Suprapubic skin (tissue), 4 donors: Measurements from ENCODE around the gene PPP1R27. TPM values are rescaled to one million over a fixed set of nuclear protein-coding genes. Genes with fewer than 3 reads are reported as not detected.

ENCODE experiments used
- DNase-seq, 2 donors: peaks; one replicate each; pipeline ENCODE4 v3.0.0-alpha.2; 2019; ENCODE audit warnings: low spot score in 2 of 2
- H3K27ac ChIP-seq: fragments of 200-600 bp; sonication (generic); one replicate; pipeline ENCODE4 v1.5.1; 2019
- H3K27me3 ChIP-seq: fragments of 200-600 bp; sonication (generic); one replicate; pipeline ENCODE4 v1.5.1; 2019
- H3K36me3 ChIP-seq: fragments of 200-600 bp; sonication (generic); one replicate; pipeline ENCODE4 v1.5.1; 2019
- H3K4me1 ChIP-seq: fragments of 200-600 bp; sonication (generic); one replicate; pipeline ENCODE4 v1.5.1; 2019
- H3K4me3 ChIP-seq: fragments of 200-600 bp; sonication (generic); one replicate; pipeline ENCODE4 v1.5.1; 2019; ENCODE audit warnings: mild to moderate bottlenecking
- H3K9me3 ChIP-seq: fragments of 200-600 bp; sonication (generic); one replicate; pipeline ENCODE4 v1.5.1; 2019
- EP300 ChIP-seq: sonication (generic); formaldehyde crosslinking; IDR thresholded peaks from one replicate; pipeline ENCODE4 v1.6.1; 2017; ENCODE audit warnings: antibody characterized with exemption
- POLR2A ChIP-seq, 2 donors: fragments of 450-650 bp; IDR thresholded peaks; one replicate each; pipeline ENCODE4 v1.6.1; 2017; ENCODE audit warnings: antibody characterized with exemption in 2 of 2, mild to moderate bottlenecking in 2 of 2, moderate library complexity in 2 of 2
- POLR2AphosphoS5 ChIP-seq, 3 donors: sonication (generic); formaldehyde crosslinking; IDR thresholded peaks; one replicate each; pipeline ENCODE4 v1.6.1; 2017; ENCODE audit warnings: antibody characterized with exemption in 3 of 3
- WGBS: methylation state at CpG from one replicate; pipeline ENCODE4 v1.1.5; 2018; 5-methylcytosine and 5-hydroxymethylcytosine counted together
- total RNA-seq, 4 donors: library from RNA; depleted of rRNA; stranded (reverse); fragments of >200 nt; gene quantifications; one replicate each; pipeline ENCODE4 v1.1.0, GENCODE V29; 2016
- TF ChIP-seq, protein P1 (sequence below), 2 donors: fragments of 200-600 bp in 1 of 2; fragments of 450-650 bp in 1 of 2; sonication (generic) in 1 of 2; IDR thresholded peaks; one replicate each; pipeline ENCODE4 v1.5.1; 2016 to 2019; ENCODE audit warnings: antibody characterized with exemption in 2 of 2, mild to moderate bottlenecking in 1 of 2, moderate library complexity in 1 of 2

Gene PPP1R27
- total RNA-seq, 4 donors from 2014 or later, result 1.3 TPM; not detected in 3

DNA sequence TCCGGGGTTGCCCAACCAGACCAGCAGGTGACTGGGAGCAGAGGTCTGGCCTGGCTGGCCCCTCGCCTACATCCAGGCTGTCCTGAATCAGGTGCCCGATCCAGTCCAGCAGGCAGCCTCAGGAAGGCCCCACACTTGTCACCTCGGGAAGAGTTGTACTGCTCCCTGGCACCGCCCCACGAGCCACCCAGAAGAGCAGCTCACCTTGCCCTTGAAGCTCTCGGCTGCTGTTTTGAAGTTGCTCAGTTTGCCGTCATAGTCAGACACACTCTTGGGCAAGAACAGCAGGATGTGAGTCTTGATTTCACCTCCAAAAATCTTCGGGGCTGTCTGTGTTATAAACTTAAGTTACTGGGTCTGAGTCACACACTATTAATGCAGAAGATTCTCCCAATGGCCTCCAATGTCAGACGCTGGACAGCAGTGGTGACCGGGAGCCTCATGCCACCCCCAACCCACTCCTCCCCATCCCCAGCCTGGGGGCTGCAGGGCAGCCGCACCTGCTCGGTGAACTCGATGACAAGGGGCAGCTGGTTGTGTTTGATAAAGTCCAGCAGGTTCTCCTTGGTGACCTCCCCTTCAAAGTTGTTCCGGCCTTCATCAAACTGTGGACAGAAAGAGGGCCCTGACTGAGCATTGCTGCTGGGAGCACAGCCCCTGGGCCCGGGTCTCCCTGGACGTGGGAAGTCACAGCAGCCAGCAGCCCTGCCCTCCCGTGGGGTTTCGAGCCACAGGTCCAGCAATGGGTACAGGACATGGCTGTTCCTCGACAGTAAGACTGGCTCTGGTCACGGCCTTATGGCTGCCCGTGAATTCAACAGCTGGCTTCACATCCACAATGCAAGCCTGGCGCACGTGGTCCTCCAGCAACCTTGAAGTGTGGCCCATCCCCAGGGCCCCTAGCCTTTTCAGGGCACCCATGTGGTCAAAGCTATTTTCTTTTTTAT, 12.2 kb upstream of the PPP1R27 start:
- TF ChIP-seq POLR2AphosphoS5 (IDR thresholded peaks at IDR 0.05), result no peak
- TF ChIP-seq POLR2A (IDR thresholded peaks at IDR 0.05), result no peak
- TF ChIP-seq, protein P1, sequence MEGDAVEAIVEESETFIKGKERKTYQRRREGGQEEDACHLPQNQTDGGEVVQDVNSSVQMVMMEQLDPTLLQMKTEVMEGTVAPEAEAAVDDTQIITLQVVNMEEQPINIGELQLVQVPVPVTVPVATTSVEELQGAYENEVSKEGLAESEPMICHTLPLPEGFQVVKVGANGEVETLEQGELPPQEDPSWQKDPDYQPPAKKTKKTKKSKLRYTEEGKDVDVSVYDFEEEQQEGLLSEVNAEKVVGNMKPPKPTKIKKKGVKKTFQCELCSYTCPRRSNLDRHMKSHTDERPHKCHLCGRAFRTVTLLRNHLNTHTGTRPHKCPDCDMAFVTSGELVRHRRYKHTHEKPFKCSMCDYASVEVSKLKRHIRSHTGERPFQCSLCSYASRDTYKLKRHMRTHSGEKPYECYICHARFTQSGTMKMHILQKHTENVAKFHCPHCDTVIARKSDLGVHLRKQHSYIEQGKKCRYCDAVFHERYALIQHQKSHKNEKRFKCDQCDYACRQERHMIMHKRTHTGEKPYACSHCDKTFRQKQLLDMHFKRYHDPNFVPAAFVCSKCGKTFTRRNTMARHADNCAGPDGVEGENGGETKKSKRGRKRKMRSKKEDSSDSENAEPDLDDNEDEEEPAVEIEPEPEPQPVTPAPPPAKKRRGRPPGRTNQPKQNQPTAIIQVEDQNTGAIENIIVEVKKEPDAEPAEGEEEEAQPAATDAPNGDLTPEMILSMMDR (IDR thresholded peaks at IDR 0.05), result no peak
- TF ChIP-seq EP300, result no peak
- H3K36me3 ChIP-seq, result peaks cover 91% of the 10 kb centered on the region
- 93% methylated on average over 17 of the region's 24 CpGs for WGBS

DNA sequence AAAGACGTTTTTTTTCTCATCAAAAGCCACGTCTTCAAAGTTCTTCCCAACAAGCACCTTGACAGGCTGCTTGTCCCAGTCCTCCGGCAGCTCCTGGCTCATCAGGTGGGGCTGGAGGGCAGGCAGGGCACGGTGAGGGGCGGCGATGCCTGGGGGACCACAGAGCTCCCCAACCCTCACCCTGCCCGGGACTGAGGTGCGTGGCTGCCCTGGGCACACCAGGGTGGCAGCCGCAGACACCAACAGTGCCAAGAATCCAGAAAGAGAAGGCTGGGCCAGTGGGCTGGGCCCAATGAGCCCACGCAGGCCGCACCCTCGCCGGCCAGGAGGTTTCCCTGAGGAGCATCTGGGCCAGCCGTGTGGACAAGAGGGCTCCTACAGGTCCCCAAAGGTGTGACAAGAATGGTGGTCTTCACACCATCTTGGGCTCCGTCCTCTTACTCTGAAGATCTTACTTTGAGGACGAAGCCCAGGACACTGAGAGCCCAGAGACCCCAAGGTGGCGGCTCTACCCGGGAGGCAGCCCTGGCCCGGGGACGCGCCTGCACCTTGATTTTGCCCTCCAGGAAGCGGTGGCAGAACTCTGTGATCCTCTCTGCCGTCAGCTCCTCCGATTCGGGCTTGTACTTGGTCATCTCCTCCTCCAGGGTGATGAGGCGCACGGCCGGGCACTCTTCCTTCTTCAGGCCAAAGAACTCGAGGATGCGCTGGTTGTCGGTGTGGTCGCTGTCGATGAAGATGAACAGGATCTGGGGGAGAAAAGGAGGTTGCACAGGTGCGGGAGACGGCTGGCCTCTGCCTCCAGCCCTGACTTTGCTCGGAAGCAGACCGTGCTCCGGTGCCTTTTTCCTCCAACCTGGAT, 11.3 kb upstream of the PPP1R27 start:
- H3K27ac ChIP-seq, result no peak overlapping the region
- H3K9me3 ChIP-seq, result no peaks in the 10 kb centered on the region
- DNase-seq, result no peak
- H3K27me3 ChIP-seq, result no peaks in the 10 kb centered on the region
- no peak overlapping the region for H3K4me3 ChIP-seq
- H3K36me3 ChIP-seq, result peaks cover 82% of the 10 kb centered on the region
- 92% methylated on average over 31 of the region's 38 CpGs for WGBS
- TF ChIP-seq EP300 (no peak), POLR2AphosphoS5 (IDR thresholded peaks at IDR 0.05) (no peak), POLR2A (IDR thresholded peaks at IDR 0.05) (no peak)
- TF ChIP-seq, protein P1 (IDR thresholded peaks at IDR 0.05), result no peak
- H3K4me1 ChIP-seq, result peaks cover 20% of the 10 kb centered on the region

More for the DNA sequence above, 12.2 kb upstream of the PPP1R27 start:
- Histone ChIP-seq H3K27ac (no peak overlapping the region), H3K27me3 (no peaks in the 10 kb centered on the region), H3K9me3 (no peaks in the 10 kb centered on the region), H3K4me3 (no peak overlapping the region), H3K4me1 (peaks cover 13% of the 10 kb centered on the region)
- no peak for DNase-seq

DNA sequence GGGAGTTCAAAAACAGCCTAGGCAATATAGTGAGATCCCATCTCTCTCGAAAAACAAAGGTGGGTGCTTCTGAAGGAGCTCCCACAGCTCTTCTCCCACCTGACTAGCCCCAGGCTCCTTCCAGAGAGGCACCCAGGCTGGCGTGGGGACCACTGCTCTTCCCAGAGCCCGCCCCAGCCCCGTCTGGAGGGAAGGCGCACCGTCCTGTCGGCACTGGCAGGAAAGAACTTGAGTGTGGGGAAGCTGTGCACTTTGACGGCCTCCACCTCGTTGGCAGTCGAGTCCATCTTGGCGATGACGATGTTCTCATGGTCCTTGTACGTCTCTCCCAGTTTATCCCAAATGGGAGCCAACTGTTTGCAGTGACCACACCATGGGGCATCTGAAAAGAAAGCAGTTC, 10.5 kb upstream of the PPP1R27 start:
- Histone ChIP-seq H3K9me3 (no peaks in the 10 kb centered on the region), H3K27me3 (no peaks in the 10 kb centered on the region), H3K4me1 (peaks cover 27% of the 10 kb centered on the region), H3K27ac (no peak overlapping the region), H3K4me3 (no peak overlapping the region), H3K36me3 (peaks cover 75% of the 10 kb centered on the region)
- TF ChIP-seq EP300, result no peak
- TF ChIP-seq POLR2AphosphoS5 (IDR thresholded peaks at IDR 0.05), result no peak
- TF ChIP-seq, protein P1 (IDR thresholded peaks at IDR 0.05), result no peak
- TF ChIP-seq POLR2A (IDR thresholded peaks at IDR 0.05), result no peak
- WGBS, result 94% methylated on average over 6 of the region's 13 CpGs
- no peak for DNase-seq

DNA sequence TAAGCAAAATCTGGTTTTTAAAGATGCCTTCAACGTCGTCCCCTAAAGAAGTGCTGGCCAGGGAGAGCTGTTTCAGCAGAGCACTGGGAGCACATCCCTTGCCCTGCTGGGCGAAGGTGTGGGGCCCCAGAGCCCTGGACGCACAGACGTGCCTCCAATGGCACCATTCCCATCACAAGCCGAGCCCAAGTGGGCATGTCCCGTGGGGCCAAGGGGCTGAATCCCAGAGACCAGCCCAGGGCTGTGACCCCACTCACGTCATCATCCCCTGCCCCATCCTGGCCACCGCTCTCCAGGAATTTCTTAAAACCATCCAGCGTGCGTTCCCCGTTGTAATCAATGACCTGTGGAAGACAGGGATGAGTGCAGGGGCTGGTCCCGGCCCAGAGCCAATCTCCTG, 10.0 kb upstream of the PPP1R27 start:
- Histone ChIP-seq H3K27ac (no peak overlapping the region), H3K27me3 (no peaks in the 10 kb centered on the region), H3K4me3 (no peak overlapping the region), H3K4me1 (peaks cover 32% of the 10 kb centered on the region), H3K9me3 (no peaks in the 10 kb centered on the region), H3K36me3 (peaks cover 70% of the 10 kb centered on the region)
- DNase-seq, result no peak
- TF ChIP-seq POLR2A (IDR thresholded peaks at IDR 0.05) (no peak), EP300 (no peak), POLR2AphosphoS5 (IDR thresholded peaks at IDR 0.05) (no peak)
- TF ChIP-seq, protein P1 (IDR thresholded peaks at IDR 0.05), result no peak
- WGBS, result 82% methylated on average over 9 of the region's 13 CpGs
